Left ventricle myocardium inferior (tissue), 1 donor: ENCODE results near the gene ICAM2. TPM values are rescaled to one million over a fixed set of nuclear protein-coding genes. Genes with fewer than 3 reads are reported as not detected.
A peak's percentile ranks its signal among the peaks of the same experiment; 100 is the strongest.

Experiments used
- DNase-seq: peaks from one replicate; pipeline ENCODE4 v3.0.0-alpha.2; 2020
- H3K27ac ChIP-seq: fragments of 200-600 bp; replicated peaks from 2 replicates; pipeline ENCODE4 v1.8.0; 2021
- H3K27me3 ChIP-seq: fragments of 200-600 bp; 2 replicates; pipeline ENCODE4 v1.8.0; 2021; ENCODE audit warnings: low read depth
- H3K36me3 ChIP-seq: fragments of 200-600 bp; 2 replicates; pipeline ENCODE4 v1.8.0; 2021
- H3K4me1 ChIP-seq: fragments of 200-600 bp; 2 replicates; pipeline ENCODE4 v1.8.0; 2021
- H3K4me3 ChIP-seq: fragments of 200-600 bp; 2 replicates; pipeline ENCODE4 v1.8.0; 2021; ENCODE audit warnings: mild to moderate bottlenecking, moderate library complexity
- H3K9me3 ChIP-seq: fragments of 200-600 bp; replicated peaks from 2 replicates; pipeline ENCODE4 v1.8.0; 2021
- intact Hi-C: fragments of 100-400 bp; cut with micrococcal nuclease; formaldehyde crosslinking; loops from one replicate; pipeline ENCODE4 v1.11.0; 2022
- total RNA-seq: library from RNA; stranded (reverse); fragmentation: NEBNext Ultra II Directional; extraction: Animal tissue kit (Norgen Biotek cat#: 25700); gene quantifications from one replicate; pipeline ENCODE4 v1.2.1, GENCODE V29; 2021
- TF ChIP-seq, protein P1 (sequence below): fragments of 200-600 bp; IDR thresholded peaks from 2 replicates; pipeline ENCODE4 v1.8.0; 2021; ENCODE audit warnings: antibody characterized with exemption, mild to moderate bottlenecking, borderline replicate concordance
- donor health status: DM: no; HTN: yes; CAD: no; lungs with severe emphysema.

Gene ICAM2
- total RNA-seq, 1 donor from 2014 or later = 28.2 TPM

DNA sequence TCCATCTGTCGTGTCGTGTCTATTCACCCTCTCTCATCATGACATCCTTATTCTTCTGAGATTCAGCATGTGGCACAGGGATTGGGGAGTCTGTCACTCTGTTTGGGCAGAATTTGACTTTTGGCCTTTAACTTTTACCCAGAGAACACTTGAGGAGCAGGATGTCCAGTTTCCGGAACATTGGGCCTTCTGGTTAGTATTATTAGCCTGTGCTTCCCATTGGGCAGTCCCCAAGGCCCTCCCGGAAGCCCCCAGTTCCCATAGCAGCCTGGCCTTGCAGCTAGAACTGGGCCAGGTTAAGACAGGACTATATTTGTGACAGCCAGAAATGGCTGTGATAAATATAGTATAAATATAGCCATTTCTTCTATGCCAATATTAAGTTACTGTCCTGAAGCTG lies 57.3 kb downstream of the ICAM2 start:
- H3K4me1 ChIP-seq = peaks cover 51% of the 10 kb centered on the region
- peak; percentile 41 for DNase-seq
- H3K27ac ChIP-seq = peak overlapping the region; percentile 91
- TF ChIP-seq, protein P1, sequence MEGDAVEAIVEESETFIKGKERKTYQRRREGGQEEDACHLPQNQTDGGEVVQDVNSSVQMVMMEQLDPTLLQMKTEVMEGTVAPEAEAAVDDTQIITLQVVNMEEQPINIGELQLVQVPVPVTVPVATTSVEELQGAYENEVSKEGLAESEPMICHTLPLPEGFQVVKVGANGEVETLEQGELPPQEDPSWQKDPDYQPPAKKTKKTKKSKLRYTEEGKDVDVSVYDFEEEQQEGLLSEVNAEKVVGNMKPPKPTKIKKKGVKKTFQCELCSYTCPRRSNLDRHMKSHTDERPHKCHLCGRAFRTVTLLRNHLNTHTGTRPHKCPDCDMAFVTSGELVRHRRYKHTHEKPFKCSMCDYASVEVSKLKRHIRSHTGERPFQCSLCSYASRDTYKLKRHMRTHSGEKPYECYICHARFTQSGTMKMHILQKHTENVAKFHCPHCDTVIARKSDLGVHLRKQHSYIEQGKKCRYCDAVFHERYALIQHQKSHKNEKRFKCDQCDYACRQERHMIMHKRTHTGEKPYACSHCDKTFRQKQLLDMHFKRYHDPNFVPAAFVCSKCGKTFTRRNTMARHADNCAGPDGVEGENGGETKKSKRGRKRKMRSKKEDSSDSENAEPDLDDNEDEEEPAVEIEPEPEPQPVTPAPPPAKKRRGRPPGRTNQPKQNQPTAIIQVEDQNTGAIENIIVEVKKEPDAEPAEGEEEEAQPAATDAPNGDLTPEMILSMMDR = no peak
- intact Hi-C loops = no loop called here
- H3K36me3 ChIP-seq = no peaks in the 10 kb centered on the region
- no peak overlapping the region for H3K4me3 ChIP-seq
- H3K9me3 ChIP-seq = no peaks in the 10 kb centered on the region
- no peaks in the 10 kb centered on the region for H3K27me3 ChIP-seq

DNA sequence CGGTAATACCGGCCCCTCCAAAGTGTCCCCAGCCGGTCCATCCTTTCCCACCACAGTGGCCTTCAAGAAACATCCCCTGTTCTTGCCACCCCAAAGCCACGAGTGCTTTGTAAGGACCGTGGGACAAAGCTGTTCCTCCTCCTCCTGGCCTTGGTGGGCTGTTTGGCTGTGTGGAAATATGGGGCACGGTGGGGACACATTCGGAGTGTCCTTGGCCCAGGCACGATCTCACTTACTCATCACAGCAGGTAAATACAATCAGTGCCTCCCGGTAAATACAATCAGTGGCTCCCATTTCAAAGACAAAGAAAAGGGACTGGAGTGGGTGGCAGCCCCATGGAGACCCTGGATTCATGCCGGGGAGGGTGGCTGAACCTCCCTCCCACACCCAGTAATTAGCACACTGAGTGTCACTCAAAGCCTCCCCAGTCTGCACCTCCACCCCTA lies 58.1 kb downstream of the ICAM2 start:
- no peak overlapping the region for H3K4me3 ChIP-seq
- no peaks in the 10 kb centered on the region for H3K27me3 ChIP-seq

DNA sequence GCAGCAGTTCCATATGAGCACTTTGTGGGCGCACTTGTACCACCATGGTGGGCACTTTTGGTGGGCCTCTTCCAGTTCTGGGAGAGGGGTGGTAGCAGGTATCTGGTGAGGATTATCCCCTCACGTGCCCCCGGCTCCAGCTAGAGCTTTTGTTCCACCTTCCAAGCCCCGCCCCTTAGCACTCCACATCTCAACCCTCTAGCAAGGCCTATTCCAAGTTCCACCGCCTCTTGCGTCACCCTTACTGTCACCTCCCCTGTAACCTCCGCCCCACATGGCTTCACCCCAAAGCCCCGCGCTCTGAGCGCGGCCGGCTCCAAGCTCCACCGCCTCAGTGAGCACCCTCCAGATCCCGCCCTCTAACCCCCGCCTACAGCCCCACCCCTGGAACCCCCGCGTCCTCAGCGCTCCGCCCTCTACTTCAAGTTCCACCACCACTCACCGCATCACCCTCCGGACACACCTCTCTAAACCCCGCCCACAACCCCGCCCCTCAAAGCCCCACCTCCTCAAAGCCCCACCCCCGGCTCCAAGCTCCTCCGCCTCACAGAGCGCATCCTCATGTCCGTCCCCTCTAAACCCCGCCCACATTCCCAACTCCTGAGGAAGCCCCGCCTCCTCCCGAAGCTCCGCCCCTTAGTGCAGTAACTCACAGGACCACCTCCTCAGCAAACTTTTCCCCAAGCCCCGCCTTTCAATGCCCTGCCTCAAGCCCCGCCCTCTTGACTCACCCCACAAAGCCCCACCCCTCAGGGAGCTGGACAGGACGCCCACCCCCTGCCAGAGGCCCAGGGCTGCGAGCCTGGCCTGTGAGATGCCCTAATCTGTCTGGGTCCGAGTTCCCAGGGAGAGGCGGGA lies 58.8 kb downstream of the ICAM2 start:
- Histone ChIP-seq H3K27ac (peak overlapping the region; percentile 91), H3K9me3 (no peaks in the 10 kb centered on the region), H3K27me3 (no peaks in the 10 kb centered on the region), H3K4me1 (peaks cover 51% of the 10 kb centered on the region), H3K36me3 (no peaks in the 10 kb centered on the region), H3K4me3 (peak overlapping the region; percentile 49)
- peak; percentile 56 for DNase-seq
- intact Hi-C loops = no loop called here
- TF ChIP-seq, protein P1 = no peak

More for the DNA sequence above, 58.1 kb downstream of the ICAM2 start:
- no peaks in the 10 kb centered on the region for H3K9me3 ChIP-seq
- no peak for DNase-seq
- intact Hi-C loops = no loop called here
- peaks cover 51% of the 10 kb centered on the region for H3K4me1 ChIP-seq
- H3K36me3 ChIP-seq = no peaks in the 10 kb centered on the region
- peak overlapping the region; percentile 91 for H3K27ac ChIP-seq
- TF ChIP-seq, protein P1 = no peak

DNA sequence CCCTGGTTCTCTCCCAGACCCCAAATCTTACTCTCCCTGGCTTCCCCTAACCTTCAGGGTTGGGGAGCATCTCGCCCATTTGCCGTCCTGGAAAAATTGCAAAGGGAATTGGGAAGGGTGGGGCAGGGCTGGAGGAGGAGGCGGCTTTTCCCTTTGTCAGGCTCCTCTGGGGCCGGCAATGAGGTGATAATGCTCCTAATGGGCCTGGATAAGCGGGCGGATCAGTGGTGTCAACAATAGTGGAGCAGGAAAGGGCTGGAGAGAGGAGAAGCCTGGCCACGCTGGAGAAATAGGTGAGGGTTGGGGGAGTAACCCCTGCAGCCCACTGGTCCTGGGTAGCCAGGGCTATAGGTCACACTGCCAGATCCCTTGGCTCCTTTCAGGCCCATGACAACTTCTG lies 60.0 kb downstream of the ICAM2 start:
- no peaks in the 10 kb centered on the region for H3K36me3 ChIP-seq
- TF ChIP-seq, protein P1 = no peak
- peaks cover 51% of the 10 kb centered on the region for H3K4me1 ChIP-seq
- no peak for DNase-seq
- no peak overlapping the region for H3K4me3 ChIP-seq
- no peaks in the 10 kb centered on the region for H3K9me3 ChIP-seq
- H3K27me3 ChIP-seq = no peaks in the 10 kb centered on the region
- peak overlapping the region; percentile 56 for H3K27ac ChIP-seq
- intact Hi-C loops = no loop called here

DNA sequence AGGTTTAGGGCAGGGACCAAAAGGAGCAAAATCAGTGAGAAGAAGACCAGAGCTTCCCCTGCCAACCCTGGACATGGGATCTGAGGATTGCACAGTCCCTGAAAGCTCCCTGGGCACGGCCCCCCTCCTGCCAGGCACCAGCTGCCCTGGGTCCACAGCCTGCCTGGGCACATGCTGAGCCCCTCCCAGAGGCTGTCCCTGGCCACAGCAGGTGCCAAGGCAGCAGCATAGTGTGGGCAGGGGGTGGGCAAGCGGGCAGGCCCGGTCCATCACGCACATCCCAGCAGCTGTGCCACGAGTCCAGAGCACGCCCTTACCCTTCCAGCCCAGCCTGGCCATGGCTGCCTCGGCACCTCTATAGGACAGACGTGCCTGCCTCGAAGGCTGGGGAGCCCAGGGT lies 60.4 kb downstream of the ICAM2 start:
- Histone ChIP-seq H3K36me3 (no peaks in the 10 kb centered on the region), H3K4me1 (peaks cover 51% of the 10 kb centered on the region), H3K9me3 (no peaks in the 10 kb centered on the region), H3K4me3 (peak overlapping the region; percentile 2), H3K27ac (peak overlapping the region; percentile 56), H3K27me3 (no peaks in the 10 kb centered on the region)
- intact Hi-C loops = no loop called here
- TF ChIP-seq, protein P1 = no peak
- DNase-seq = no peak
